Ishikawa (cell line): ENCODE measurements around the gene RAB34.

ENCODE experiments used
- CREB1 ChIP-seq: IDR thresholded peaks from 2 replicates; pipeline ENCODE4 v1.6.1; 2012; ENCODE audit warnings: low read depth
- EP300 ChIP-seq: IDR thresholded peaks from 2 replicates; pipeline ENCODE4 v1.6.1; 2012; ENCODE audit warnings: borderline replicate concordance
- YY1 ChIP-seq: IDR thresholded peaks from 2 replicates; pipeline ENCODE4 v1.6.1; 2012; ENCODE audit warnings: low read depth
- ZBTB7A ChIP-seq: IDR thresholded peaks from 2 replicates; pipeline ENCODE4 v1.6.1; 2012; ENCODE audit warnings: low read depth
- TF ChIP-seq, protein P1 (sequence below): IDR thresholded peaks from 2 replicates; pipeline ENCODE4 v1.6.1; 2012

DNA sequence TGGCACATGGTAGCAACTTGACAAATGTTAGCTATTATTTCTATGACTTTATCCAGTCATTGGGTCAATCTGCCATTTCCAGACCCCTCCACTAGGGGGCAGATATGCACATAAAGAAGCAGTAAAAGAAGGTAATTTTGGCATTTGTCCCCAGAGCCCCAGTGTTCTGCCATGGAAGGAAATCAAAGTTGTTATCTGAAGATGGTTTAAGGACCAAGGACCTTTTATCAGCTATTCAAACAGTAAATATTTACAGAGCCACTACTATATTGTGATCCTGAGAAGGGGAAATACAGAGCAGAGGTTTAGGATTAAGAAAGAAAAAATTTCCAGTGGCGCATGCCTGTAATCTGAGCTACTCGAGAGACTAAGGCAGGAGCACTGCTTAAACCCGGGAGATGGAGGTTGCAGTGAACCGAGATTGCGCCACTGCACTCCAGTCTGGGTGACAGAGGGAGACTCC lies 46.2 kb upstream of the RAB34 start:
- TF ChIP-seq ZBTB7A (no peak), CREB1 (no peak), YY1 (no peak), EP300 (no peak)
- TF ChIP-seq, protein P1, sequence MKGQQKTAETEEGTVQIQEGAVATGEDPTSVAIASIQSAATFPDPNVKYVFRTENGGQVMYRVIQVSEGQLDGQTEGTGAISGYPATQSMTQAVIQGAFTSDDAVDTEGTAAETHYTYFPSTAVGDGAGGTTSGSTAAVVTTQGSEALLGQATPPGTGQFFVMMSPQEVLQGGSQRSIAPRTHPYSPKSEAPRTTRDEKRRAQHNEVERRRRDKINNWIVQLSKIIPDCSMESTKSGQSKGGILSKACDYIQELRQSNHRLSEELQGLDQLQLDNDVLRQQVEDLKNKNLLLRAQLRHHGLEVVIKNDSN = no peak
